ENCODE data around the gene TPO.
"Not testable (repeated sequence)": the region's sequence is repeated elsewhere in the genome, so short reads cannot be mapped to it uniquely, and the experiment has no call there.

The TPO gene

GRCh38 chr2:1486670-1487069 is 73.4 kb downstream of the TPO start:
- DNase-seq: no peak

- no peak for DNase-seq
Observed at GRCh38 chr2:1487758-1488157, 74.5 kb downstream of the TPO start.

GRCh38 chr2:1488181-1488671 is 75.0 kb downstream of the TPO start:
- no peak for DNase-seq

GRCh38 chr2:1488851-1489250 is 75.6 kb downstream of the TPO start:
- DNase-seq: no peak

- no peak for DNase-seq
Observed at GRCh38 chr2:1489486-1489885, 76.2 kb downstream of the TPO start.

GRCh38 chr2:1490381-1490780 is 77.1 kb downstream of the TPO start:
- DNase-seq: not testable (repeated sequence)

GRCh38 chr2:1491751-1492150 is 78.5 kb downstream of the TPO start:
- no peak for DNase-seq

- DNase-seq: not testable (repeated sequence)
Observed at GRCh38 chr2:1492231-1492630, 79.0 kb downstream of the TPO start.

GRCh38 chr2:1492711-1493430 is 79.6 kb downstream of the TPO start:
- no peak for DNase-seq

- DNase-seq: no peak
Observed at GRCh38 chr2:1493431-1494126, 80.3 kb downstream of the TPO start.

- DNase-seq: no peak
Observed at GRCh38 chr2:1494257-1494656, 81.0 kb downstream of the TPO start.

GRCh38 chr2:1494906-1495305 is 81.6 kb downstream of the TPO start:
- DNase-seq: no peak

- DNase-seq: no peak
Observed at GRCh38 chr2:1495676-1496358, 82.6 kb downstream of the TPO start.

- DNase-seq: no peak
Observed at GRCh38 chr2:1496359-1496821, 83.1 kb downstream of the TPO start.

GRCh38 chr2:1497122-1497611 is 83.9 kb downstream of the TPO start:
- no peak for DNase-seq

- DNase-seq: no peak
Observed at GRCh38 chr2:1498176-1498575, 84.9 kb downstream of the TPO start.

GRCh38 chr2:1499033-1499795 is 86.0 kb downstream of the TPO start:
- no peak for DNase-seq

- DNase-seq: no peak
Observed at GRCh38 chr2:1501038-1501851, 88.0 kb downstream of the TPO start.

- DNase-seq: no peak
Observed at GRCh38 chr2:1501991-1502390, 88.7 kb downstream of the TPO start.

- no peak for DNase-seq
Observed at GRCh38 chr2:1502891-1503304, 89.6 kb downstream of the TPO start.

- no peak for DNase-seq
Observed at GRCh38 chr2:1503471-1504310, 90.4 kb downstream of the TPO start.
